GM21723 (cell line): ENCODE results near the gene GLE1.
"Not testable (repeated sequence)": the region's sequence is repeated elsewhere in the genome, so short reads cannot be mapped to it uniquely, and the experiment has no call there.

ENCODE experiments used
- ATAC-seq: cut with Tn5 transposase; IDR thresholded peaks from one replicate; pipeline ENCODE4 v1.9.1; 2021; ENCODE audit warnings: mild to moderate bottlenecking, moderate library complexity; ENCODE audit not compliant: unreplicated experiment

The GLE1 gene

DNA sequence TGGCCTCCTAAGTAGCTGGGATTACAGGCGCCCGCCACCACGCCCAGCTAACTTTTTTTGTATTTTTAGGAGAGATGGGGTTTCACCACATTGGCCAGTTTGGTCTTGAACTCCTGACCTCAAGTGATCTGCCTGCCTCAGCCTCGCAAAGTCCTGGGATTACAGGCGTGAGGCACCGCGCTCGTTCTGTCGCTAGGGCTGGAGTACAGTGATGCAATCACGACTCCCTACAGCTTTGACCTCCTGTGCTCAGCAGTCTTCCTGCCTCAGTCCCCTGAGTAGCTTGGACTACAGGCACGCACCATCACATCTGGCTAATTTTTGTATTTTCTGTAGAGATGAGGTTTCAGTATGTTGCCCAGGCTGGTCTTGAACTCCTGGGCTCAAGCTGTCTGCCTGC is 82.4 kb downstream of the GLE1 start:
- ATAC-seq = not testable (repeated sequence)

GRCh38 chr9:128587453-128587852 is 82.9 kb downstream of the GLE1 start:
- no peak for ATAC-seq

GRCh38 chr9:128588581-128589233 is 84.2 kb downstream of the GLE1 start:
- ATAC-seq = no peak
